Measurements from ENCODE around the gene PSAP. TPM values are rescaled to one million over a fixed set of nuclear protein-coding genes. Genes with fewer than 3 reads are reported as not detected.

The PSAP gene
- total RNA-seq, 1 donor from 2014 or later = 487 TPM

GRCh38 chr10:71838264-71839211 is 12.5 kb downstream of the PSAP start:
- H3K36me3 Mint-ChIP-seq = peaks cover 8% of the 10 kb centered on the region
- H3K27ac Mint-ChIP-seq = peak overlapping the region; percentile 87
- H3K4me3 Mint-ChIP-seq = peak overlapping the region; percentile 20
- TF ChIP-seq, protein P1, sequence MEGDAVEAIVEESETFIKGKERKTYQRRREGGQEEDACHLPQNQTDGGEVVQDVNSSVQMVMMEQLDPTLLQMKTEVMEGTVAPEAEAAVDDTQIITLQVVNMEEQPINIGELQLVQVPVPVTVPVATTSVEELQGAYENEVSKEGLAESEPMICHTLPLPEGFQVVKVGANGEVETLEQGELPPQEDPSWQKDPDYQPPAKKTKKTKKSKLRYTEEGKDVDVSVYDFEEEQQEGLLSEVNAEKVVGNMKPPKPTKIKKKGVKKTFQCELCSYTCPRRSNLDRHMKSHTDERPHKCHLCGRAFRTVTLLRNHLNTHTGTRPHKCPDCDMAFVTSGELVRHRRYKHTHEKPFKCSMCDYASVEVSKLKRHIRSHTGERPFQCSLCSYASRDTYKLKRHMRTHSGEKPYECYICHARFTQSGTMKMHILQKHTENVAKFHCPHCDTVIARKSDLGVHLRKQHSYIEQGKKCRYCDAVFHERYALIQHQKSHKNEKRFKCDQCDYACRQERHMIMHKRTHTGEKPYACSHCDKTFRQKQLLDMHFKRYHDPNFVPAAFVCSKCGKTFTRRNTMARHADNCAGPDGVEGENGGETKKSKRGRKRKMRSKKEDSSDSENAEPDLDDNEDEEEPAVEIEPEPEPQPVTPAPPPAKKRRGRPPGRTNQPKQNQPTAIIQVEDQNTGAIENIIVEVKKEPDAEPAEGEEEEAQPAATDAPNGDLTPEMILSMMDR (conservative IDR thresholded peaks at IDR 0.05) = no peak
- H3K9me3 Mint-ChIP-seq = no peaks in the 10 kb centered on the region
- no peak for DNase-seq (ENCODE audit: extremely low spot score, unreplicated experiment)
- H3K27me3 Mint-ChIP-seq = no peaks in the 10 kb centered on the region
- H3K4me1 Mint-ChIP-seq (ENCODE audit: unreplicated experiment) = peaks cover 58% of the 10 kb centered on the region

- peak overlapping the region; percentile 34 for H3K4me3 Mint-ChIP-seq
- H3K27me3 Mint-ChIP-seq = no peaks in the 10 kb centered on the region
- H3K27ac Mint-ChIP-seq = peak overlapping the region; percentile 87
- TF ChIP-seq, protein P1 (conservative IDR thresholded peaks at IDR 0.05) = peak; percentile 62
- H3K4me1 Mint-ChIP-seq (ENCODE audit: unreplicated experiment) = peaks cover 54% of the 10 kb centered on the region
- no peak for DNase-seq (ENCODE audit: extremely low spot score, unreplicated experiment)
- H3K36me3 Mint-ChIP-seq = peaks cover 11% of the 10 kb centered on the region
- no peaks in the 10 kb centered on the region for H3K9me3 Mint-ChIP-seq
Observed at GRCh38 chr10:71837098-71837827, 13.8 kb downstream of the PSAP start.

GRCh38 chr10:71836596-71836974 is 14.5 kb downstream of the PSAP start:
- no peak for DNase-seq (ENCODE audit: extremely low spot score, unreplicated experiment)
- H3K36me3 Mint-ChIP-seq = peaks cover 15% of the 10 kb centered on the region
- peaks cover 54% of the 10 kb centered on the region for H3K4me1 Mint-ChIP-seq (ENCODE audit: unreplicated experiment)
- TF ChIP-seq, protein P1 (conservative IDR thresholded peaks at IDR 0.05) = no peak
- peak overlapping the region; percentile 53 for H3K4me3 Mint-ChIP-seq
- no peaks in the 10 kb centered on the region for H3K9me3 Mint-ChIP-seq
- H3K27me3 Mint-ChIP-seq = no peaks in the 10 kb centered on the region
- peak overlapping the region; percentile 87 for H3K27ac Mint-ChIP-seq

DNA sequence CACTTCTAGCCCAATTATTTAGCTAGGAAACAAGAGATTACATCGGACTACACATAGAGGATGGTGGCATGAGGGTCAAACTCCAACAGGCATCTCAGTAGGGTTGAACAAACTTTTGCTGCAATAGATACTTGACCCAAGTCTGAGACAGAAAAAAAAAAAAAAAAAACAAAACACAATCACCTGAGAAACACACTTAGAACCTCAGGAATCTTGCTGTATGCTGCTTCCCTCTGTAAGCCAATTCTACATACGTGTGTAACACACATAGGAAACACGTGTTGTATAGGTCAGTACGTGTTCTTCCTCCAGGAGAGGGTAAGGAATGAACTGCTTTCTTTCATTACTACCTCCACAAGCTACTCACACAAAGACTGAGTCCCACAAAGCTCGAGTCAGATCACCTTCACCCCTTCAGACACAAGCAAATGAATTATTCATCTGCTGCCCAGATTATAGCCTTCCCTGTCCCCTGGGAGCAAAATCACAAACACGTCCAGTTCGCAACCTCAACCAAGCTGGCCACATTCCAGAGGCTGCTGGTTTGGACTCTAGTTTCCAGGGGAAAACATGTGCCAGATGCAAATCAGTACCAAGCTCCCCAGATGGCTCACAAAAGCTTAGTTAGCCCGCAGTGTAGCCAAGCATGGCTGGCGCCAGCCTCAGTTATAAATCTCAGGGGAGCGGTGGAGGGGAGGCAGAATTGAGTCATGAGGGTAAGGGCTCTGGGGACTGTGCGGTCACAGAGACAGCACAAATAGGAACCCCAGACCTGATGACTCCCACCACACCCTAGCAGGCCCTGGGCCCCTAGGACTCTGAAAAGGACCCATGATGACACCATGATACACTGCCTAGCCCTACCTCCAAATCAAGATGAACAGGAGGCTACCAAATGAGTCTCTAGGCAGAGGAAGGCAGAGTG is 15.1 kb downstream of the PSAP start:
- H3K36me3 Mint-ChIP-seq = peaks cover 20% of the 10 kb centered on the region

More for the DNA sequence above, 15.1 kb downstream of the PSAP start:
- DNase-seq (ENCODE audit: extremely low spot score, unreplicated experiment) = no peak
- TF ChIP-seq, protein P1 (conservative IDR thresholded peaks at IDR 0.05) = no peak
- Mint-ChIP-seq H3K4me3 (peak overlapping the region; percentile 53), H3K4me1 (ENCODE audit: unreplicated experiment) (peaks cover 54% of the 10 kb centered on the region), H3K27me3 (no peaks in the 10 kb centered on the region), H3K27ac (peak overlapping the region; percentile 87), H3K9me3 (no peaks in the 10 kb centered on the region)
